Measurements from ENCODE around the gene PPDPF.

DNA sequence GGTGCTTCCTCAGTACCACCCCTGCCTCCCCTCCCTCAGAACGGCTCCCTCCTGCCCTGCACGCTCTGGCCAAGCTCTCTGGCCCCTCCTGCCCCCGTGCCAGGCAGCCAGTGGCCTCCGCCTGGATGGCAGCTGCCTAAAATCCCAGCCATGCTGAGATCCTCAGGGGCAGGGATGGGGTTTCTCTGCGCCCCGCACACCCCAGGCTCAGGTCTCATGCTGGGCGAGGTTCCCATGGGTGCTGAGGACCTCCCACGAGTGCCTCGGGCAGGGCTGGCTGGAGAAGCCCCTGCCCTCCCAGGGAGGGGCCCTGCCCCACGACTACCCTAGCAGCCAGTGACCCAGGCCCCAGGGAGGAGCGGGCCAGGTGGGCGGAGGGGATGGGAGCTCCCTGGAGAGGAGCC, 13.9 kb downstream of the PPDPF start:
- TF ChIP-seq, protein P1, sequence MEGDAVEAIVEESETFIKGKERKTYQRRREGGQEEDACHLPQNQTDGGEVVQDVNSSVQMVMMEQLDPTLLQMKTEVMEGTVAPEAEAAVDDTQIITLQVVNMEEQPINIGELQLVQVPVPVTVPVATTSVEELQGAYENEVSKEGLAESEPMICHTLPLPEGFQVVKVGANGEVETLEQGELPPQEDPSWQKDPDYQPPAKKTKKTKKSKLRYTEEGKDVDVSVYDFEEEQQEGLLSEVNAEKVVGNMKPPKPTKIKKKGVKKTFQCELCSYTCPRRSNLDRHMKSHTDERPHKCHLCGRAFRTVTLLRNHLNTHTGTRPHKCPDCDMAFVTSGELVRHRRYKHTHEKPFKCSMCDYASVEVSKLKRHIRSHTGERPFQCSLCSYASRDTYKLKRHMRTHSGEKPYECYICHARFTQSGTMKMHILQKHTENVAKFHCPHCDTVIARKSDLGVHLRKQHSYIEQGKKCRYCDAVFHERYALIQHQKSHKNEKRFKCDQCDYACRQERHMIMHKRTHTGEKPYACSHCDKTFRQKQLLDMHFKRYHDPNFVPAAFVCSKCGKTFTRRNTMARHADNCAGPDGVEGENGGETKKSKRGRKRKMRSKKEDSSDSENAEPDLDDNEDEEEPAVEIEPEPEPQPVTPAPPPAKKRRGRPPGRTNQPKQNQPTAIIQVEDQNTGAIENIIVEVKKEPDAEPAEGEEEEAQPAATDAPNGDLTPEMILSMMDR (IDR thresholded peaks at IDR 0.05): no peak
- no peak for TF ChIP-seq POLR2A (IDR thresholded peaks at IDR 0.05)
